Measurements from ENCODE around the gene EN2.

EN2 gene

DNA sequence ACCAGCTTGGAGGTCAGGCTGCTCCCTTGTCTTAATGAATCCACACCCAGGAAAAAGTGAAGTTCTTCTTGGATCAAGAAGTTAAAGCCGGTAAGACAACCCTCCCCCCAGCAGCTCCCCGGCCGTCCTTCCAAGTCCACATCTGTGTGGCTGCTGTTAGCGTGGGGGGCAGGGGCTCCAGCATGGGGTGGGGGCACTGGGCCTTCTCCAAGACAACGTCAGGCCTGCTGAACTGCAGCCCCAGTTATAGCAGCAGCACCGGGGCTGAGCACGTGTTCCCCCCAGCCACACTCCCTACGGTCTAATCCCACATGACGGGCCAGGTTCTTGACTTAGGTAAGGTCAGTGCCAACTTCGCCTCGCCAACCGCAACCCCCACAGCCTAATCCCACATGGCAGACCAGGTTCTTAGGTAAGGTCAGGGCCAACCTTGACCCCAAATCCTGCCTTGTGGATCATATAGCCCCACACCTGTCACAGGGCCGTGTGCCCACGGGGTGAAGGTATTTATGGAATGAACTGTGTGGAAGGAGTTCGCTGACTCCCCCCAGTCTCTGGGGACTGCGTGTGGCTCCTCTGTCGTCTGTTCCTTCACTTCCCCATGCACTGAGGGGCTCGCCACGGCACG lies 30.4 kb upstream of the EN2 start:
- DNase-seq (ENCODE audit: low read depth in 2 of 2), result no peak
- TF ChIP-seq, protein P1, sequence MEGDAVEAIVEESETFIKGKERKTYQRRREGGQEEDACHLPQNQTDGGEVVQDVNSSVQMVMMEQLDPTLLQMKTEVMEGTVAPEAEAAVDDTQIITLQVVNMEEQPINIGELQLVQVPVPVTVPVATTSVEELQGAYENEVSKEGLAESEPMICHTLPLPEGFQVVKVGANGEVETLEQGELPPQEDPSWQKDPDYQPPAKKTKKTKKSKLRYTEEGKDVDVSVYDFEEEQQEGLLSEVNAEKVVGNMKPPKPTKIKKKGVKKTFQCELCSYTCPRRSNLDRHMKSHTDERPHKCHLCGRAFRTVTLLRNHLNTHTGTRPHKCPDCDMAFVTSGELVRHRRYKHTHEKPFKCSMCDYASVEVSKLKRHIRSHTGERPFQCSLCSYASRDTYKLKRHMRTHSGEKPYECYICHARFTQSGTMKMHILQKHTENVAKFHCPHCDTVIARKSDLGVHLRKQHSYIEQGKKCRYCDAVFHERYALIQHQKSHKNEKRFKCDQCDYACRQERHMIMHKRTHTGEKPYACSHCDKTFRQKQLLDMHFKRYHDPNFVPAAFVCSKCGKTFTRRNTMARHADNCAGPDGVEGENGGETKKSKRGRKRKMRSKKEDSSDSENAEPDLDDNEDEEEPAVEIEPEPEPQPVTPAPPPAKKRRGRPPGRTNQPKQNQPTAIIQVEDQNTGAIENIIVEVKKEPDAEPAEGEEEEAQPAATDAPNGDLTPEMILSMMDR (IDR thresholded peaks at IDR 0.05; ENCODE audit: low read depth, low read length), result no peak
- H3K4me3 ChIP-seq (replicated peaks in 1 of 2; ENCODE audit: low read depth in 2 of 2, low read length in 2 of 2), result no peak overlapping the region

DNA sequence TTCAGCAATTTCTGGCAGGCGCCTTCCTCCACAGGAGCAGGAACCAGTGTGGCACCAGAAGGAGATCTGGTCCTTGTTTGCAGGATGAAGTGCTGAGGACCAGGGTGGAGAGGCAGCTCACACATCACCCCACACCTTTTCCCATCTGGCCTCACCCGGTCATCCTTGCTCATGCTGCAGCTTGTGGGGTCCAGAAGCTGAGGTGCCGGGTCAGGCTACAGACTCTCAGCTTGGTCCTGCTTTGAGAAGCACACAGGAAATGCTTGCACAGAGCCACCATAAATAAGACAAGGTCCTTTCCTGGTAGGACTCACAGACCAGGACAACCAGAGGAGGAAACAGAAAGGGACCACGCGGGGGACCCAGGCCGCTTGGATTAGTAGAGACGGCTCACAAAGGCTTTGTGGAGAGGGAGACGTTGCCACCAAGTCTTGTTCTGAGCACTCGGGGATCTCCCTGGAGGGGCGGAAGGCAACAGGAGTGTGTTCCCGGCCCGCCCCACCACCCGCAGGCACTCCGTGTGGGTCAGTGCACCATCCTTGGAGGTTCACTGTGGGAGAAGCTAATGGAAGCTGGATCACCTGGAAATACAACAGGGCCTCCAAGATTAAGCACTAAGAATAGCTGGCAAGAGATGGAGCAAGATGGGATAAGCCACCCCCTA lies 29.6 kb upstream of the EN2 start:
- no peak overlapping the region for H3K4me3 ChIP-seq (replicated peaks in 1 of 2; ENCODE audit: low read depth in 2 of 2, low read length in 2 of 2)
- TF ChIP-seq, protein P1 (IDR thresholded peaks at IDR 0.05; ENCODE audit: low read depth, low read length), result no peak
- no peak for DNase-seq (ENCODE audit: low read depth in 2 of 2)

DNA sequence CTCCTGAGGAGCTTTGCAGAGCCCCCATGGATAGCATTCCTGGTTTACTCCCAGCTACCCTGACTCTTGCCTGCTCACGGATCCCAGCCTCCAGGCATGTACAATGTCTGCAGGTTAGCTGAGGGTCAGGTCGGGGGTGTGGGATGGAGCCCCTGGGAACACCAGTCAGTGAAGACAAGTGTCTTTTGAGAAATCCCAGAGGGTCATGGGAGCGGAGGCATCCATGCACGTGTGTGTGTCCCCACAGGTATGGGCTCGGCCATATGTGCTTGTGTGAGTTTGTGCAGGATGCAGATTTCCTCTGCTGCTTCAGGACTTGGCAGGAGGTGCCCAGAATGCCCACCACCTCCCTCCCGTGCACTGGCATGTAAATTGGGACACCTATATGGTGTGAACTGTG lies 28.3 kb upstream of the EN2 start:
- TF ChIP-seq, protein P1 (IDR thresholded peaks at IDR 0.05; ENCODE audit: low read depth, low read length), result no peak
- DNase-seq (ENCODE audit: low read depth in 2 of 2), result no peak
- no peak overlapping the region for H3K4me3 ChIP-seq (replicated peaks in 1 of 2; ENCODE audit: low read depth in 2 of 2, low read length in 2 of 2)

DNA sequence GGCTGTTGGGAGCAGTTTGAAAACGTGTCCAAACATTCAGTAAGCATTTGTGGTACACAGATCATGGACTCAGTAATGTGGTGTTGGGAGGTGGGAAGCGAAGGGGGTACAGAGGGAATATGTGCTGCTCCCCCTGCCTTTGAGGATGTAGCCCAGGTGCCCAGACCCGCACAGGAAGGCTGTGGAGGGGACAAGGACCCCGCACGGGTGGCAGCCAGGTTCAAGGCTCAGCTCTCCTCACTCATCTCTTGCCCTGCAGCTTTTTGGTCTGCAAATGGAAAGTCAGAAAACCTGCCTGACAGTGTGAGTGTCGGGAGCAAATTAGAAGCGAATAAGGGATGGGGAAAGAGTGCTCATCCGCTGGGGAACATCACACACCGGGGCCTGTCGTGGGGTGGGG lies 27.3 kb upstream of the EN2 start:
- no peak for DNase-seq (ENCODE audit: low read depth in 2 of 2)
- TF ChIP-seq, protein P1 (IDR thresholded peaks at IDR 0.05; ENCODE audit: low read depth, low read length), result no peak
- no peak overlapping the region for H3K4me3 ChIP-seq (replicated peaks in 1 of 2; ENCODE audit: low read depth in 2 of 2, low read length in 2 of 2)

DNA sequence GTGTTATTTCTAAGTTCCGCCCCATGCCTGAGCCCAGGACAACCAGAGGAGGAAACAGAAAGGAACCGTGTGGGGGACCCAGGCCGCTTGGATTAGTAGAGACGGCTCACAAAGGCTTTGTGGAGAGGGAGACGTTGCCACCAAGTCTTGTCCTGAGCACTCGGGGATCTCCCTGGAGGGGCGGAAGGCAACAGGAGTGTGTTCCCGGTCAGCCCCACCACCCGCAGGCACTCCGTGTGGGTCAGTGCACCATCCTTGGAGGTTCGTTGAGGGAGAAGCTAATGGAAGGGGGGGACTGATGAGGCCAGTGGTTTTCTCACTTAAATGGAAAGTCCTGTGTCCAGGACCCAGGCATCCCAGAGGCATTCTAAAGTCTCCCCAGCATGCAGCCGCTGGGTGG lies 26.7 kb upstream of the EN2 start:
- no peak overlapping the region for H3K4me3 ChIP-seq (replicated peaks in 1 of 2; ENCODE audit: low read depth in 2 of 2, low read length in 2 of 2)
- no peak for DNase-seq (ENCODE audit: low read depth in 2 of 2)
- TF ChIP-seq, protein P1 (IDR thresholded peaks at IDR 0.05; ENCODE audit: low read depth, low read length), result no peak

DNA sequence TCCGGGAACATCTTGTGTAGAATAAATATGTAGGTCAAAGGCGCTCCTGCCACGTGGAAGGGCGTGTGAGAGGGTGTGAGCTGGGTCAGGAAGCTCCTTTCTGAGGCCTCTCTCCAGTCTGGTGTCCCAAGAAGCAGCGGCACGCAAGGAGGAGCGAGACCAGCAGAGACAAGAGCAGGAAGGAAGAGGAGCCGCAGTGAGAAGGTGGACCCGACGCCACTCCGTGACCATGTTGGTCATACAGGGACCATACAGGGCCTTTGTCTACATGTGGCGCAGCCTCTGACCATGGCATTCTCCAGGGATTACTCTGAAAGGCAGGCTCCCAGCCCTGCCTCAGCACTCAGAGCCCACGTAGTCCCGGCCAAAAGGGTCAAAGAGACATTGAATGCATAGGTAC lies 26.2 kb upstream of the EN2 start:
- no peak for DNase-seq (ENCODE audit: low read depth in 2 of 2)
- TF ChIP-seq, protein P1 (IDR thresholded peaks at IDR 0.05; ENCODE audit: low read depth, low read length), result no peak
- no peak overlapping the region for H3K4me3 ChIP-seq (replicated peaks in 1 of 2; ENCODE audit: low read depth in 2 of 2, low read length in 2 of 2)

Measured in cardiac fibroblast (primary cell).